ENCODE measurements around the gene PSAP. TPM values are rescaled to one million over a fixed set of nuclear protein-coding genes. Genes with fewer than 3 reads are reported as not detected.

The PSAP gene
- total and polyA plus RNA-seq, 11 donors = 454 to 2,171 (median 1,616) TPM

- H3K9me3 ChIP-seq = no peaks in the 10 kb centered on the region
- intact Hi-C loops (cut with DNase I) = loop anchor here in 8 of 10 donors (2.0 to 10.0 kb wide), 12 partner anchors 103 to 500 kb away; partner anchors contain the start of genes SLC29A3 (in 4 of the 8) and CDH23 (in 2 of the 8)
- no peak overlapping the region for H3K27ac ChIP-seq
- ATAC-seq (peak; percentile 66 to 87 (median 84)), DNase-seq (peak; percentile 57 to 87 (median 68))
- H3K4me1 ChIP-seq = peaks cover 0 to 30% (median 10%) of the 10 kb centered on the region in 12 donors
- WGBS, 4 donors = 41 to 49% (median 46%) methylated on average over 18 to 22 of the region's 22 CpGs
- H3K36me3 ChIP-seq = peaks cover 3 to 29% (median 26%) of the 10 kb centered on the region in 9 donors
- H3K4me3 ChIP-seq = no peak overlapping the region
- TF ChIP-seq POLR2A (IDR thresholded peaks at IDR 0.05) (no peak), CTCF (IDR thresholded peaks at IDR 0.05) (peak; percentile 54 to 89 (median 84))
- peaks cover 0 to 9% (median 0%) of the 10 kb centered on the region in 9 donors for H3K27me3 ChIP-seq
Measured at GRCh38 chr10:71812016-71812912, 38.8 kb downstream of the PSAP start.

GRCh38 chr10:71811351-71811750, 39.7 kb downstream of the PSAP start:
- WGBS, 4 donors = 83 to 90% (median 87%) methylated on average over 15 to 19 of the region's 19 CpGs
- H3K27me3 ChIP-seq = peaks cover 0 to 10% (median 0%) of the 10 kb centered on the region in 9 donors
- H3K36me3 ChIP-seq = peaks cover 0 to 20% (median 17%) of the 10 kb centered on the region in 9 donors
- DNase-seq (peak in 2 of 5 donors; percentile 25 to 60), ATAC-seq (no peak)
- no peak overlapping the region for H3K27ac ChIP-seq
- H3K9me3 ChIP-seq = no peaks in the 10 kb centered on the region
- peaks cover 0 to 21% (median 6%) of the 10 kb centered on the region in 12 donors for H3K4me1 ChIP-seq
- TF ChIP-seq CTCF (IDR thresholded peaks at IDR 0.05) = no peak
- TF ChIP-seq POLR2A (IDR thresholded peaks at IDR 0.05) = no peak
- intact Hi-C loops (cut with DNase I) = loop anchor here in 8 of 10 donors (5.0 to 10.0 kb wide), 11 partner anchors 104 to 499 kb away; partner anchors contain the start of genes SLC29A3 (in 4 of the 8) and CDH23 (in 2 of the 8)
- no peak overlapping the region for H3K4me3 ChIP-seq

GRCh38 chr10:71810048-71810750, 40.9 kb downstream of the PSAP start:
- peak in 1 of 5 donors; percentile 58 for DNase-seq
- intact Hi-C loops (cut with DNase I) = loop anchor here in 8 of 10 donors (5.0 to 10.0 kb wide), 11 partner anchors 103 to 498 kb away; partner anchors contain the start of genes SLC29A3 (in 4 of the 8) and CDH23 (in 2 of the 8)
- 88 to 92% (median 90%) methylated on average over 5 to 13 of the region's 13 CpGs for WGBS, 4 donors
- Histone ChIP-seq H3K27ac (no peak overlapping the region), H3K27me3 (peaks cover 0 to 10% (median 0%) of the 10 kb centered on the region in 9 donors), H3K9me3 (no peaks in the 10 kb centered on the region), H3K36me3 (peaks cover 0 to 9% (median 5%) of the 10 kb centered on the region in 9 donors), H3K4me1 (peaks cover 0 to 23% (median 5%) of the 10 kb centered on the region in 12 donors), H3K4me3 (no peak overlapping the region)
- ATAC-seq = no peak
- TF ChIP-seq CTCF (IDR thresholded peaks at IDR 0.05) (no peak), POLR2A (IDR thresholded peaks at IDR 0.05) (no peak)
